Stimulated activated naive CD8-positive, alpha-beta T cell treated with anti-CD3 and anti-CD28 coated beads, Interleukin-15, Interleukin-2, amounts not matched to agents 100 ng/mL and 50 ng/mL, for 24 hours (primary cell): ENCODE data around the gene KIRREL2.
"Not testable (repeated sequence)": the region's sequence is repeated elsewhere in the genome, so short reads cannot be mapped to it uniquely, and the experiment has no call there.

Experiments used
- H3K27ac Mint-ChIP-seq: one replicate; pipeline ENCODE4 v1.8.0; 2021; ENCODE audit warnings: mild to moderate bottlenecking, mixed read lengths
- H3K27me3 Mint-ChIP-seq: one replicate; pipeline ENCODE4 v1.8.0; 2021; ENCODE audit warnings: mixed read lengths
- H3K36me3 Mint-ChIP-seq: one replicate; pipeline ENCODE4 v1.8.0; 2021; ENCODE audit warnings: low read depth, mixed read lengths
- H3K4me1 Mint-ChIP-seq: one replicate; pipeline ENCODE4 v1.8.0; 2021; ENCODE audit warnings: low read depth, mixed read lengths
- H3K4me3 Mint-ChIP-seq: one replicate; pipeline ENCODE4 v1.8.0; 2021; ENCODE audit warnings: mild to moderate bottlenecking, mixed read lengths
- H3K9me3 Mint-ChIP-seq: one replicate; pipeline ENCODE4 v1.8.0; 2021; ENCODE audit warnings: mixed read lengths

The KIRREL2 gene

GRCh38 chr19:35853038-35853756 is 3.5 kb upstream of the KIRREL2 start:
- H3K36me3 Mint-ChIP-seq, result no peaks in the 10 kb centered on the region
- H3K4me3 Mint-ChIP-seq, result no peak overlapping the region
- H3K4me1 Mint-ChIP-seq, result peaks cover 17% of the 10 kb centered on the region
- H3K27ac Mint-ChIP-seq, result no peak overlapping the region
- peaks cover 31% of the 10 kb centered on the region for H3K27me3 Mint-ChIP-seq
- H3K9me3 Mint-ChIP-seq, result no peaks in the 10 kb centered on the region

DNA sequence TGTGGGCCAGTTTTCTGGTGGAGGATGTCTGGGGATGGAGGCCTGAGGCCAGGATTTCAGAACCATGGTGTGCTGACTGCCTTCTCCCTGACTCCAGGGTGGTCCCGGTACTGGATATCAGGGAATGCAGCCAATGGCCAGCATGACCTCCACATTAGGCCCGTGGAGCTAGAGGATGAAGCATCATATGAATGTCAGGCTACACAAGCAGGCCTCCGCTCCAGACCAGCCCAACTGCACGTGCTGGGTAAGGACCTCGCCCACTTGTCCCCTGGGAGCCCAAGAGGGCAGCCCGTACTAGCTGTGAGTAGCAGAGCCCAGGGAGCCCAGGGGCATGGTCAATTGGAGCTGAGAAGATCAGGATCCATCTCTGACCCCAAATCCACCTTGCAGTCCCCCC is 1.6 kb downstream of the KIRREL2 start:
- H3K4me1 Mint-ChIP-seq, result peaks cover 12% of the 10 kb centered on the region
- no peaks in the 10 kb centered on the region for H3K9me3 Mint-ChIP-seq
- H3K27ac Mint-ChIP-seq, result no peak overlapping the region
- H3K27me3 Mint-ChIP-seq, result peaks cover 62% of the 10 kb centered on the region
- H3K36me3 Mint-ChIP-seq, result no peaks in the 10 kb centered on the region
- H3K4me3 Mint-ChIP-seq, result no peak overlapping the region

DNA sequence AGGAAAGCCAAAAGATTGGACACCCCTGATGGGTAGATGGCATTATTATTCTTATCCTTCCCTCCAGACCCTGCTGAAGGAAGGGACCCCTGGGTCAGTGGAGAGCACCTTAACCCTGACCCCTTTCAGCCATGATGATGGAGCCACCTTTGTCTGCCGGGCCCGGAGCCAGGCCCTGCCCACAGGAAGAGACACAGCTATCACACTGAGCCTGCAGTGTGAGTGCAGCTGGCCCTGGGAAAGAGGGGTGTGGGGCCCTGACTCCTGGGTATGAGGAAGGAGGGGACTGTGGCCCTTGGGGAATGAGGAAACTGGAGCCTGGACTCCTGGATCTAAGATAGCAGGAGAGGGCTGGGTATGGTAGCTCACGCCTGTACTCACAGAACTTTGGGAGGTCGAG is 2.7 kb downstream of the KIRREL2 start:
- Mint-ChIP-seq H3K27ac (no peak overlapping the region), H3K4me1 (peaks cover 10% of the 10 kb centered on the region), H3K36me3 (no peaks in the 10 kb centered on the region), H3K9me3 (no peaks in the 10 kb centered on the region), H3K4me3 (no peak overlapping the region), H3K27me3 (peaks cover 61% of the 10 kb centered on the region)

DNA sequence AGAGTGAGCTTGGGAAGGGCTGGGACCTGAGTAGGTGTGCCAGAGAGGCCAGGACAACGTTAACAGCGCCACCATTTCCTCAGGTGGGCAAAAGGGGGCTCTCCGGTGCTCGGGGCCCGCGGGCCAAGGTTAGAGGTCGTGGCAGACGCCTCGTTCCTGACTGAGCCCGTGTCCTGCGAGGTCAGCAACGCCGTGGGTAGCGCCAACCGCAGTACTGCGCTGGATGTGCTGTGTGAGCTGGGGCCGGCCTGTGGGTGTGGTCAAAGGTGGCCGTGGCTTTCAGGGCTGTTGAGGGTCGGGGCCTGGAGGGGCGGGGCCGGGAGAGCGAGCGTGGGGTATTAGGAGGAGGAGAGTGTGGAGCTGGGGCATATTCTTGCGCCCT is 3.7 kb downstream of the KIRREL2 start:
- H3K4me3 Mint-ChIP-seq, result no peak overlapping the region
- no peaks in the 10 kb centered on the region for H3K36me3 Mint-ChIP-seq
- no peaks in the 10 kb centered on the region for H3K9me3 Mint-ChIP-seq
- H3K27me3 Mint-ChIP-seq, result peaks cover 52% of the 10 kb centered on the region
- peaks cover 10% of the 10 kb centered on the region for H3K4me1 Mint-ChIP-seq
- H3K27ac Mint-ChIP-seq, result no peak overlapping the region

DNA sequence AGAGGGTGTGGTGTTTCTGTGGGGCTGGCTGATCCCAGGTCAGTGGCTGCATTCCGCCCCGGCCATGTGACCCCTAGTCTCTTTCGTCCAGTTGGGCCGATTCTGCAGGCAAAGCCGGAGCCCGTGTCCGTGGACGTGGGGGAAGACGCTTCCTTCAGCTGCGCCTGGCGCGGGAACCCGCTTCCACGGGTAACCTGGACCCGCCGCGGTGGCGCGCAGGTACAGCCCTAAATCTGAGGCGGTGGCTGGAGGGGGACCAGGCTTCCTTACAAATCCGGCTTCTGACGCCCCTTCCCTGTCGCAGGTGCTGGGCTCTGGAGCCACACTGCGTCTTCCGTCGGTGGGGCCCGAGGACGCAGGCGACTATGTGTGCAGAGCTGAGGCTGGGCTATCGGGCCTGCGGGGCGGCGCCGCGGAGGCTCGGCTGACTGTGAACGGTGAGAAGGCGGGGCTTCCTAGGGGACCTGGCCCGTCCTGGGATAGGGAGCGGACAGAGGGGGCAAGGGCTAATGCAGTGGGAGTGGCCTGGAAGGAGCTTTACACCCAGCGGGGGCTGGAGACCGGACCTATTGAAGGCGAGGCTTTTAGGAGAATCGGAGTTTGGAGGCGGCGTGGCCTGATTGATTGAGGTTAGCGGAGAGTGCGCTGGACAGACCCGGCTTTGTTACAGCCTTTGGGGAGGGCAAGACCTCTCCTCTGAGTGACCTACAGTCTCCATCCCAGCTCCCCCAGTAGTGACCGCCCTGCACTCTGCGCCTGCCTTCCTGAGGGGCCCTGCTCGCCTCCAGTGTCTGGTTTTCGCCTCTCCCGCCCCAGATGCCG is 4.3 kb downstream of the KIRREL2 start:
- H3K27ac Mint-ChIP-seq, result no peak overlapping the region
- no peaks in the 10 kb centered on the region for H3K36me3 Mint-ChIP-seq
- no peaks in the 10 kb centered on the region for H3K9me3 Mint-ChIP-seq
- H3K4me3 Mint-ChIP-seq, result no peak overlapping the region
- peaks cover 54% of the 10 kb centered on the region for H3K27me3 Mint-ChIP-seq
- peaks cover 10% of the 10 kb centered on the region for H3K4me1 Mint-ChIP-seq

DNA sequence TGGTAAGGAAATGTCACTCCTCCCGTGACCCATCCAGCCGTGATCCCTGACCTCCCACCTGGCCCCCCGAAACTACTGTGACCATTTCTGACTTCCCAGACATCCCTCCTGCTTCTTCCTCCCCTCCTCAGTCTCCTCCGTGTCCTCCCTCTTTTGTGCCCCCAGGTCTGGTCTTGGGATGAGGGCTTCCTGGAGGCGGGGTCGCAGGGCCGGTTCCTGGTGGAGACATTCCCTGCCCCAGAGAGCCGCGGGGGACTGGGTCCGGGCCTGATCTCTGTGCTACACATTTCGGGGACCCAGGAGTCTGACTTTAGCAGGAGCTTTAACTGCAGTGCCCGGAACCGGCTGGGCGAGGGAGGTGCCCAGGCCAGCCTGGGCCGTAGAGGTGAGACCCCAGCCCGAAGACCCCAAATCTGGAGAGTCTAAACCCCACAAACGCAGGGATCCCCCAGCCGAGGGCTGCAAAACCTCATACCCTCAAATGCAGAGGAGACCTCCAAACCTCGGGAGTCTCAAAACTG is 5.0 kb downstream of the KIRREL2 start:
- H3K9me3 Mint-ChIP-seq, result no peaks in the 10 kb centered on the region
- no peak overlapping the region for H3K27ac Mint-ChIP-seq
- peaks cover 10% of the 10 kb centered on the region for H3K4me1 Mint-ChIP-seq
- no peaks in the 10 kb centered on the region for H3K36me3 Mint-ChIP-seq
- H3K27me3 Mint-ChIP-seq, result peaks cover 58% of the 10 kb centered on the region
- H3K4me3 Mint-ChIP-seq, result no peak overlapping the region

- Mint-ChIP-seq H3K27me3 (peaks cover 58% of the 10 kb centered on the region), H3K36me3 (no peaks in the 10 kb centered on the region), H3K9me3 (no peaks in the 10 kb centered on the region), H3K4me3 (no peak overlapping the region), H3K4me1 (peaks cover 3% of the 10 kb centered on the region), H3K27ac (no peak overlapping the region)
Measured at GRCh38 chr19:35862528-35862927, 5.8 kb downstream of the KIRREL2 start.

GRCh38 chr19:35863018-35863417 is 6.3 kb downstream of the KIRREL2 start:
- Mint-ChIP-seq H3K27ac (no peak overlapping the region), H3K27me3 (peaks cover 63% of the 10 kb centered on the region), H3K4me3 (no peak overlapping the region), H3K4me1 (no peaks in the 10 kb centered on the region), H3K9me3 (no peaks in the 10 kb centered on the region), H3K36me3 (no peaks in the 10 kb centered on the region)

- no peaks in the 10 kb centered on the region for H3K36me3 Mint-ChIP-seq
- H3K27me3 Mint-ChIP-seq, result peaks cover 42% of the 10 kb centered on the region
- no peak within 1 kb of the TSS for H3K27ac Mint-ChIP-seq
- no peaks in the 10 kb centered on the region for H3K9me3 Mint-ChIP-seq
- peak within 1 kb of the TSS; percentile 33 for H3K4me3 Mint-ChIP-seq
- H3K4me1 Mint-ChIP-seq, result peaks cover 14% of the 10 kb centered on the region
Measured at GRCh38 chr19:35868172-35868822, 11.6 kb downstream of the KIRREL2 start, which contains the start of gene APLP1. Gene APLP1 (plus strand): TSS chr19:35868574. CDS start chr19:35868637, 63 bp downstream.

DNA sequence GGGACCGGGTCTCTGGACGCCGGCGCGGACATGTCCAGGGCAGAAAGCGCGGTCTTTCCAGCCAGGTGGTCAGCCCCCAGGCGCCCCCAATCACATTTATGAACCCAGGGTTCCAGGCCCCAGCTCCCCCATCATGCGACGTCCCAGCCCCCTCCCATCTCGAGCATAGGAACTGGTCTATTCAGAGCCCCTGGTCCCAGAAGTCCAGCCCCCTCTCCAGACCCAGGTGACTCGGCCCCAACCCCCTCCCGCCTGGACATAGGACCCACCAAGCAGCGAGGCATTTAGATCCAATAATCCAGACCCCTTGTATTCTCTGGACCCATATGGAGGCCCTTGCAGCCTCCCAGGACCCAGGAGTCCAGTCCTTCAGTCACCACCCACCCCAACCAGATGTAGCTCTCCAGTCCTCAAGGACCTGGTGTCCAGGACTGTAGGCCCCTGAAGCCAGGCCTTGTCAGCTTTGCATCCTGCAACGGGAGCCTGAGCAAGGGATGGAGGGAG is 12.2 kb downstream of the KIRREL2 start:
- Mint-ChIP-seq H3K9me3 (no peaks in the 10 kb centered on the region), H3K4me3 (peak overlapping the region; percentile 32), H3K4me1 (peaks cover 14% of the 10 kb centered on the region), H3K27me3 (peaks cover 42% of the 10 kb centered on the region), H3K36me3 (no peaks in the 10 kb centered on the region), H3K27ac (no peak overlapping the region)

DNA sequence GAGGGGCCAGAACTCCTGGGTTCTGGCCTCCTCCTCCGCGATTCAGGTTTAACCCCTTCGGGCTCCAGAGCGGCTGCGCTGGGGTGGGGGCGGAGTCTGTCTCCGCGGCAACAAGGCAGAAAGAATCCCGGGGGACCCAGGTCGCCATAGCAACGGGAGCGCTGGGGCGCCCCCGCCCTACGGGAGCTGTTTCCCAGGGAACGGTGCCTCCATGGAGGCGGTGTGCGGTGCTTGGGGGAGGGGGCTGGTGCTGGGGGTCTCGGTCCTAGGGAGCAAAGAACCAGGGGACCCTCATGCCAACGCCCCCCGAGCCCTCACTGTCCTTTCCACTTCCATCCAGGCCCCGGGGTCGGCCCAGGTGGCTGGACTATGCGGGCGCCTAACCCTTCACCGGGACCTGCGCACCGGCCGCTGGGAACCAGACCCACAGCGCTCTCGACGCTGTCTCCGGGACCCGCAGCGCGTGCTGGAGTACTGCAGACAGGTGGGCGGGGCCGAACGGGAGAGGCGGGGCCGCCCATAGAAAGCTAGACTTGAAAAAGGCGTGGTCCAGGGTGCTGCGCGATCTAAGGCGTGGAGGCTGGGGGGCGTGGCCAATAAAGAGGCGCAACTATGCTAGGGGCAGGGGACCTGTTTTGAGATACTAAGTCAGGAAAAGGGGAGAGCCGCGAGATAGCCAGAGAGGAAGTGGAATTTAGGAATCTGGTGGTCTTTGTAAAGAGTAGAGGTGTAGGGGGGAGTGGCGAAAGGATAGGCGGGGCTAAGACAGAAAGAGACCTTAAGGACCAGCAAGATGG is 12.8 kb downstream of the KIRREL2 start:
- H3K36me3 Mint-ChIP-seq, result no peaks in the 10 kb centered on the region
- no peak overlapping the region for H3K27ac Mint-ChIP-seq
- no peaks in the 10 kb centered on the region for H3K9me3 Mint-ChIP-seq
- H3K27me3 Mint-ChIP-seq, result peaks cover 42% of the 10 kb centered on the region
- peaks cover 14% of the 10 kb centered on the region for H3K4me1 Mint-ChIP-seq
- H3K4me3 Mint-ChIP-seq, result peak overlapping the region; percentile 76

GRCh38 chr19:35870124-35870736 is 13.5 kb downstream of the KIRREL2 start:
- Mint-ChIP-seq H3K27me3 (peaks cover 42% of the 10 kb centered on the region), H3K4me1 (peaks cover 14% of the 10 kb centered on the region), H3K4me3 (peak overlapping the region; percentile 76)
- not testable (repeated sequence) for H3K27ac Mint-ChIP-seq, H3K9me3 Mint-ChIP-seq, H3K36me3 Mint-ChIP-seq

GRCh38 chr19:35870798-35871197 is 14.1 kb downstream of the KIRREL2 start:
- Mint-ChIP-seq H3K36me3 (no peaks in the 10 kb centered on the region), H3K4me3 (no peak overlapping the region), H3K27ac (no peak overlapping the region), H3K9me3 (no peaks in the 10 kb centered on the region), H3K27me3 (peaks cover 37% of the 10 kb centered on the region), H3K4me1 (peaks cover 14% of the 10 kb centered on the region)

- no peak overlapping the region for H3K27ac Mint-ChIP-seq
- peaks cover 35% of the 10 kb centered on the region for H3K27me3 Mint-ChIP-seq
- no peaks in the 10 kb centered on the region for H3K36me3 Mint-ChIP-seq
- no peaks in the 10 kb centered on the region for H3K9me3 Mint-ChIP-seq
- H3K4me3 Mint-ChIP-seq, result no peak overlapping the region
- peaks cover 14% of the 10 kb centered on the region for H3K4me1 Mint-ChIP-seq
Measured at GRCh38 chr19:35871611-35872010, 14.9 kb downstream of the KIRREL2 start.
